ENCODE measurements around the gene DDR1.

DDR1 gene

DNA sequence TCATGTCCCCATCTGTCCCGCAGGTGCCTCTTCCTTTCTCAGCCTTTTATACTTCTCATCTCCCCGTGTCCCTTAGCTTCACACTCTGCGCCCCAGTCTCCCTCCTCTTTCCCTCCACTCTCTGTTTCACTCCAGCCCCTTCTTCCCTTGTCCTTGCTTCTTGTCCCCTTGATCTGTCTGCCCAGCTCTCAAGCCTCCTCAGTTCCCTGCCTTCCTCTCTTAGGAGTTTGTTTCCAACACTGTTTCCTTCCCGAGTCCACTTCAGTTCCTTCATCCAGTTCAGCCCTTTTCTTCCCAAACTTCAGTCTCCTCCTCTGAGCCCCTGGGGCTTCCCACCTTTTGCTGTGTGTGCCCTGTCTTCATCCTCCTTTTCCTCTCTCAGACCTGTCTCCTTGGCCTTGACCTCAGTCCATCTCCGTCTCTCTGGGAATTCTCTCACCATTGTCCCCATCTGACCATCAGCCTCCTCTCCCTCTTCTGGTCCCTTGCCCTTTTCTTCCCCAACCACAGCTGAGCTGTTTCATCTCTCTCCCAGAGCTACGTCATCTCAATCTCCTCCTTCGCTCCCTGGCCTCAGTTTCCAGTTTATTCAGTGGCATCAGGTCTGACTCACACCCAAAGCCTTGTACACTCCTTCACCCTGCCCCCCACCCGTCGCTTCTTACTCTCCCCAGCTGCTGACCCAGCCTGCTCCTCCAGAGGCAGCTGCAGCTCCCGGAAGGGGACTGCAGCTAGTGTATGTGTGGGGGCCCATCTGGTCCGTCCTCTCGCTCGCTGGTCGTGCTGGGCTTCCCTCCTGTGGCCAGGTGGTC, 2.7 kb upstream of the DDR1 start:
- DNase-seq = no peak

- DNase-seq = no peak
Observed at GRCh38 chr6:30882204-30882758, 2.0 kb upstream of the DDR1 start.

GRCh38 chr6:30882759-30883684, 1.3 kb upstream of the DDR1 start:
- peak; percentile 44 for DNase-seq

GRCh38 chr6:30884521-30885480, 482 bp downstream of the DDR1 start:
- peak; percentile 61 for DNase-seq

- DNase-seq = peak; percentile 19
Observed at GRCh38 chr6:30885481-30885998, 1.2 kb downstream of the DDR1 start.

- peak; percentile 72 for DNase-seq
Observed at GRCh38 chr6:30885999-30886896, 1.9 kb downstream of the DDR1 start.

- no peak for DNase-seq
Observed at GRCh38 chr6:30886897-30887255, 2.6 kb downstream of the DDR1 start.

GRCh38 chr6:30887901-30888815, 3.8 kb downstream of the DDR1 start:
- DNase-seq = no peak

GRCh38 chr6:30888816-30889495, 4.6 kb downstream of the DDR1 start:
- DNase-seq = no peak

- no peak for DNase-seq
Observed at GRCh38 chr6:30889496-30889885, 5.2 kb downstream of the DDR1 start.

DNA sequence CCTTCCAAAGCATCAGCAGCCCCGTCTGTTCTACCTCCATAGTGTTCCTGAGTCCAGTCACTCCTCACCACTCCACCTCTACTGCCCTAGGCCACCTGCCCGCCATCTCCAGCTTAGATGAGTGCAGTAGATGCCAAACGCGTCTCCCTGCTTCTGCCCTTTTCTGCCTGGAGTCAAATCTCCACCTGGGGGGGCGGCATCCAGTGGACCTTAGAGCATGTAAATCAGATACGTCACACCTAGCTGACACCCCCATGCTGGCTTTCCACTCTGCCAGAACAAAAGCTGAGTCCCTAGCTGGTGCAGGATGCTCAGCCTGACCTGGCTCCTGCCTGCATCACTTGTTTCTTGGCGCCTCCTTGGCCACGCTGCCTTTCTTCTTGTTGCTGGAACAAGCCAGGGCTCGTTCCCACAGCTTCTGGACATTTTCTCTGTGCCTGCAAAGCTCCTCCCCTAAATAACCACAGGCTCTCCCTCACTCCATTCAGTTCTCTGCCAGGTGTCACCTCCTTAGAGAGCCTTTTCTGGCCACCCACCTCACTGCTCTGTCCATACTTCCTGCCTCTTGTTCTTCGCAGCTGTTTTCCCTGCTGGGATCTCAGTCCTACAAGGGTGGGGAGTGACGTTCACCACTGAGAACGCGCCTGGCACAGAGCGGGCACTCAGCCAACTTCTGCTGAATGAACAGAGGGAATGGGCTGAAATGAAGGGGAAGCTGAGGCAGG, 5.8 kb downstream of the DDR1 start:
- no peak for DNase-seq

DNA sequence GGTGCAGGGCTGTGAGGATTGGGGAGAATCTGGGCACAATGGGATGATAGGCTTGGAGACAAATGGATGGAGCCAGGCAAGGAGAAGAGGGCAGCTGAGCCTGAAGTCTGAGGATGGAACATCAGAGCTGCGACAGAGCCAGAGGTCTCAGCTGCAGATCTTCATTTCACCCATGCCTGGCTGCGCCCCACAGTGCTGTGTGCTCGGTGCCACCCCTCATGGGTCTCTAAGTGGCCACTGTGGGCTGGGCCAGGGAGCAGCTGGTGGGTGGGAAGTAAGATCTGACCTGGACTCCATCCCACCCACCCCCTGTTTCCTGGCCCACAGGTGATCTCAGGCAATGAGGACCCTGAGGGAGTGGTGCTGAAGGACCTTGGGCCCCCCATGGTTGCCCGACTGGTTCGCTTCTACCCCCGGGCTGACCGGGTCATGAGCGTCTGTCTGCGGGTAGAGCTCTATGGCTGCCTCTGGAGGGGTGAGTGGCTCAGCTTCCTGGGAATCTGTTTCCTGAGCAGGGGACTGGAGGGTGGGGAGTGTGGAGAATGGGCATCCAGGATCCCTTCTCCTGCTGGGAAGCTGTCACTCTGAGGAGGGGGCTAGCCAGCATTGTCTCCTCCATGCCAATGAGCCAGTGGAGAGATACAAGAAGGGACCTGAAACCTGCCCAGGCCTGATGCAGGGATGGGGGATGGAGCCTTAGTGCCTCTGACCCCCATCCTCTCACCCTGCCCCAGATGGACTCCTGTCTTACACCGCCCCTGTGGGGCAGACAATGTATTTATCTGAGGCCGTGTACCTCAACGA, 6.5 kb downstream of the DDR1 start:
- DNase-seq = no peak

GRCh38 chr6:30891450-30891723, 7.1 kb downstream of the DDR1 start:
- no peak for DNase-seq

- DNase-seq = no peak
Observed at GRCh38 chr6:30891816-30892538, 7.7 kb downstream of the DDR1 start.

- no peak for DNase-seq
Observed at GRCh38 chr6:30893001-30893591, 8.8 kb downstream of the DDR1 start.

GRCh38 chr6:30893666-30894065, 9.3 kb downstream of the DDR1 start:
- DNase-seq = no peak

- DNase-seq = no peak
Observed at GRCh38 chr6:30894381-30894780, 10.1 kb downstream of the DDR1 start.

Measured in CD4-positive, alpha-beta T cell treated with Interleukin-17A for 4 hours (primary cell).